OCI-LY1 (cell line): Measurements from ENCODE around the gene CTXND1.

Experiments used
- EZH2 ChIP-seq: fragments of 200-600 bp; sonication (generic), shearing (Covaris generic); IDR thresholded peaks from 2 replicates; pipeline ENCODE4 v1.8.0; 2017; ENCODE audit warnings: borderline replicate concordance, mixed run types, mild to moderate bottlenecking, antibody characterized with exemption, low read length, moderate library complexity, mixed read lengths
- TF ChIP-seq, protein P1 (sequence below): fragments of 200-600 bp; sonication (generic), shearing (Covaris generic); IDR thresholded peaks from 2 replicates; pipeline ENCODE4 v1.5.1; 2017; ENCODE audit warnings: mild to moderate bottlenecking, antibody characterized with exemption, low read length, moderate library complexity, mixed read lengths

DNA sequence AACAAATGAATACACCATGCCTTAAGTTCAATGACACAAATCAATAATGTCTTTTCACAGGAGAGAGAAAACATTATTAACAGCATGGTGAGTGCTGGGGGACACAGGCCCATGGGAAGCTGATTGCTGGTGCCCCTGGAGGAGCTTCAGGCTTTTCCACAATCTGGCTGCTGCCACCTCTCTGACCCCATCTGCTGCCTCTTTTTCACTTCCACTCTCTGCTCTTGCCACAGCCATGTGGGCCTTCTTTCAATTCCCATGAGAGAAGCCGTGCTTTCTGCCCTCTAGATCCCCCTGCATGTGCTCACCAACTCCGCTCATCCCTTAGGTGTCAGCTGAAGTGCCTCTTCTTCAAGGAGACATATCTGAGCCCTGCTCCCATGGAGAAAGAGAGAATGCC is 21.0 kb upstream of the CTXND1 start:
- TF ChIP-seq, protein P1, sequence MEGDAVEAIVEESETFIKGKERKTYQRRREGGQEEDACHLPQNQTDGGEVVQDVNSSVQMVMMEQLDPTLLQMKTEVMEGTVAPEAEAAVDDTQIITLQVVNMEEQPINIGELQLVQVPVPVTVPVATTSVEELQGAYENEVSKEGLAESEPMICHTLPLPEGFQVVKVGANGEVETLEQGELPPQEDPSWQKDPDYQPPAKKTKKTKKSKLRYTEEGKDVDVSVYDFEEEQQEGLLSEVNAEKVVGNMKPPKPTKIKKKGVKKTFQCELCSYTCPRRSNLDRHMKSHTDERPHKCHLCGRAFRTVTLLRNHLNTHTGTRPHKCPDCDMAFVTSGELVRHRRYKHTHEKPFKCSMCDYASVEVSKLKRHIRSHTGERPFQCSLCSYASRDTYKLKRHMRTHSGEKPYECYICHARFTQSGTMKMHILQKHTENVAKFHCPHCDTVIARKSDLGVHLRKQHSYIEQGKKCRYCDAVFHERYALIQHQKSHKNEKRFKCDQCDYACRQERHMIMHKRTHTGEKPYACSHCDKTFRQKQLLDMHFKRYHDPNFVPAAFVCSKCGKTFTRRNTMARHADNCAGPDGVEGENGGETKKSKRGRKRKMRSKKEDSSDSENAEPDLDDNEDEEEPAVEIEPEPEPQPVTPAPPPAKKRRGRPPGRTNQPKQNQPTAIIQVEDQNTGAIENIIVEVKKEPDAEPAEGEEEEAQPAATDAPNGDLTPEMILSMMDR, result no peak
- TF ChIP-seq EZH2, result no peak
